ENCODE results near the gene SSH3.

The SSH3 gene

DNA sequence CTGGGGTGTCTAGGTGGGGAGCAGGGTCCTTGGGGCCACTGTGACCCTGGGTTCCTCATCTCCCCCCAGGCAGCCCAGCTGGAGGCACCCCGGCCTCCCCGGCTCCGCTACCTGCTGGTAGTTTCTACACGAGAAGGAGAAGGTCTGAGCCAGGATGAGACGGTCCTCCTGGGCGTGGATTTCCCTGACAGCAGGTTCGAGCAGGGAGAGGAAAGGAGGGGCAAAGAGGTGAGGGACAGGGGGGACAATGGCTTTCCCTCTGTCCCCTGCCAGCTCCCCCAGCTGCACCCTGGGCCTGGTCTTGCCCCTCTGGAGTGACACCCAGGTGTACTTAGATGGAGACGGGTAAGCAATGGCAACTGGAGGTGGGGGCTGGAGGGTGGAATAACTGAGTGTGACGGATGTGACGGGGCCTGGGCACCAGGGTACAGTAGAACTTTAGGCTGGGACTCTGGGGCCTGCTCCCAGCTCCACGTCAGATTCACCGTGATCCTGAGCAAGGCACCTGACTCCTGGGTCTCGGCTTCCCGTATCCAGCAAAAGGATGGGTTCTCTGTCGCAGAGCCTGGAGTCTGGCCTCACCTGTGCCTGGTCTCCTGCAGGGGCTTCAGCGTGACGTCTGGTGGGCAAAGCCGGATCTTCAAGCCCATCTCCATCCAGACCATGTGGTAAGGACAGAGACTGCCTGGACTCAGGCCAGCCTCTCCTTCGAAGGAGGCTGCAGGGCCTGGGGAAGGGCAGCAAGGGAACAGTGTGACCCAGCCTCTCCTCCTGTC lies 3.6 kb downstream of the SSH3 start:
- peak in 5 of 10 donors; percentile 3 to 80 (median 22) for DNase-seq
- intact Hi-C loops (cut with DNase I), result no loop called here

DNA sequence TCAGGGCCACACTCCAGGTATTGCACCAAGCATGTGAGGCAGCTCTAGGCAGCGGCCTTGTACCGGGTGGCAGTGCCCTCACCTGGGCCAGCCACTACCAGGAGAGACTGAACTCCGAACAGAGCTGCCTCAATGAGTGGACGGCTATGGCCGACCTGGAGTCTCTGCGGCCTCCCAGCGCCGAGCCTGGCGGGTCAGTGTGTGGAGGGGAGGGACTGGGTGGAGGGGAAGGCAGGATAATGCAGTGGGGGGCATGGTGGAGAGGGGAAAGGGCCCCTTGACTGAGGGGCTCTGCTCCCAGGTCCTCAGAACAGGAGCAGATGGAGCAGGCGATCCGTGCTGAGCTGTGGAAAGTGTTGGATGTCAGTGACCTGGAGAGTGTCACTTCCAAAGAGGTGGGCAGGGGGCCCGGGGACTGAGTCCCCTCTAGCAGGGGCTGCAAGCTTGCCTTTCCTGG lies 4.2 kb downstream of the SSH3 start:
- intact Hi-C loops (cut with DNase I), result no loop called here

DNA sequence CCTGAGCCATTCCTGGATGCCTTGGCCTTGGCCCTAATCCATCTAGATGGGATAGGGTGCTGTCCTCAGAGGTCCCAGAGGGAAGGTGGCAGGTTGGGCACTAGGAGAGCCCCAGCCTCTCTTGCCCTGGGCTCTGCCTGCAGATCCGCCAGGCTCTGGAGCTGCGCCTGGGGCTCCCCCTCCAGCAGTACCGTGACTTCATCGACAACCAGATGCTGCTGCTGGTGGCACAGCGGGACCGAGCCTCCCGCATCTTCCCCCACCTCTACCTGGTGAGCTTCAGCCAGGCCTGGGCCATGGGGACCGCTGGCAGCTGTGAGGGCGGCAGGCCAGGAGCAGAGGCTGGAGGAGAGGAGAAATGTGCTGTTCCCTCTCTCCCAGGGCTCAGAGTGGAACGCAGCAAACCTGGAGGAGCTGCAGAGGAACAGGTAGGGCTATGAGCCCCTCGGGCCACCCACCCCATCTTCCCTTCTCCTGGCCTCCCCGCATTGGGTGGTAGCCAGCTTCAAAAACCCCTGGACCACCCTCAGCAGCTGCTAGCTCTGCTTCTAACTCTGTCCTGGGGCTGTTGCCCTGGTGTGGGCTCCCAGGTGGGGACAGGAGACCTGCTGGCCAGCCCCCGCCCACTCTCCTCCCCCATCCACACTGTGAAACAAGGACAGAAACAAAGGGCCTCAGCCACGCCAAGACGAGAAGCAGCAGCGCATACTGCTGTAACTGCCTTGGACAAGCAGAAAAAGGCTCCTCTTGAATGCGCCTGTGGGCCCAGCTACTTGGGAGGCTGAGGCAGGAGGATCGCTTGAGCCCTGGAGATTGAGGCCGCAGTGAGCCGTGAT lies 4.9 kb downstream of the SSH3 start:
- peak in 3 of 10 donors; percentile 2 to 64 (median 19) for DNase-seq
- intact Hi-C loops (cut with DNase I), result no loop called here

More for the DNA sequence above, 4.2 kb downstream of the SSH3 start:
- DNase-seq, result peak in 2 of 10 donors; percentile 13 to 66

DNA sequence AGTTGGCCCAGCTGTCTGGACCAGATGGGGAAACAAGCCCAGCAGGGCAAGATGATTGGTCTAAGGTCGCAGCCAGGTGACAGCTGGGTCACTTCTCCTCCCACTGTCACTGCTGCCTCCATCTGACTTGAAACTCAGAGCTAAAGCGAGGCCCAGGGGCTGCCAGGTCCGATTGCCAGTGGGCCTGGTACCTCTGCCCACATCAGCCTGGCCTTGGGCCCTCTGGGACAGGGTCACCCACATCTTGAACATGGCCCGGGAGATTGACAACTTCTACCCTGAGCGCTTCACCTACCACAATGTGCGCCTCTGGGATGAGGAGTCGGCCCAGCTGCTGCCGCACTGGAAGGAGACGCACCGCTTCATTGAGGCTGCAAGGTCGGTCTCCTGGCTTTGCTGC lies 5.8 kb downstream of the SSH3 start:
- DNase-seq, result peak in 2 of 10 donors; percentile 17 to 46
- intact Hi-C loops (cut with DNase I), result no loop called here

DNA sequence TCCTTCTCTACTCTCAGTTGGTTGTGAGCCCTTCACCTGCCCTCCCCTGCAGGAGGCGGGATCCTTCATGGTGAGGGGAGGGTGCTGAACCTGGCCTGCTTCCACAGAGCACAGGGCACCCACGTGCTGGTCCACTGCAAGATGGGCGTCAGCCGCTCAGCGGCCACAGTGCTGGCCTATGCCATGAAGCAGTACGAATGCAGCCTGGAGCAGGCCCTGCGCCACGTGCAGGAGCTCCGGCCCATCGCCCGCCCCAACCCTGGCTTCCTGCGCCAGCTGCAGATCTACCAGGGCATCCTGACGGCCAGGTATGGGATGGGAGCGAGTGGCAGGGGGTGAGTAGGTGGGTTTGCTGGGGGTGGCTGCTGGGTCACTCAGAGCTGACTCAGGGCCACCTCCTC lies 6.3 kb downstream of the SSH3 start:
- DNase-seq, result peak in 3 of 10 donors; percentile 3 to 72 (median 68)
- intact Hi-C loops (cut with DNase I), result no loop called here

DNA sequence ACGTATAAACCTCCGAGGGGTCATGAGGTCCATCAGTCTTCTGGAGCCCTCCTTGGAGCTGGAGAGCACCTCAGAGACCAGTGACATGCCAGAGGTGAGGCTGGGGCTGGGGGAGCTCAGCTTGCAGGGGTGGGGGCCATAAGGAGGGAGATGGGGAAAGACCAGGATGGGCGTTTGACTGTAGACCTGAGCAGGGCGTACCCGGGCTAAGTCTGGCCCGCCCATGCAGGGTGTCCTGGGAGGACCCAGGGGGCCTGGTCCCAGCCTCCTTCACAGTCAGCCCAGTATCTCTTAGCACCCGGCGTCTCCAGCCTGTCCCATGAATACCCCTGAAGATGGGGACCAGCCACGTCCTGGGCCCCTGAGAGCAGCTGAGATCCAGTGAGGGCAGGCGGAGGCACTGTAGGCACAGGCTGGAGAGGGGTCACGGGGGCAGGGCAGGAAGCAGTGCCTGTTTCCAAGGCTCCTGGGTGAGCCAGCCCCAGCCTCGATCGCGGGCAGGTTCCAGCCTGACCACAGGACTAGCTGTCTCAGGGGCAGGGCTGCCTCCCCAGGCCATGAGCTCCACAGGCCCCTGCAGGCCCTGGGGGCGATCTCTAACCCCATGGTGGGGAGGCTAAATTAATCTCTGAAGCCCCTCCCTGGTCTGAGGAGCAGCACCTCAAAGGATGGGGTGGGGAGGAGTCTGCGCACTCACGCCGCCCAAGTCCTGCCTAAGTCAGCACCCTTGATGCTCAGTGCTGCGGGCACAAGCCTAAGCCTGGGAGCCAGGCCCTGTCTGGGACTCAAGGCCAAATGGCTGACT lies 7.1 kb downstream of the SSH3 start:
- DNase-seq, result peak in 3 of 10 donors; percentile 3 to 55 (median 48)
- intact Hi-C loops (cut with DNase I), result no loop called here

DNA sequence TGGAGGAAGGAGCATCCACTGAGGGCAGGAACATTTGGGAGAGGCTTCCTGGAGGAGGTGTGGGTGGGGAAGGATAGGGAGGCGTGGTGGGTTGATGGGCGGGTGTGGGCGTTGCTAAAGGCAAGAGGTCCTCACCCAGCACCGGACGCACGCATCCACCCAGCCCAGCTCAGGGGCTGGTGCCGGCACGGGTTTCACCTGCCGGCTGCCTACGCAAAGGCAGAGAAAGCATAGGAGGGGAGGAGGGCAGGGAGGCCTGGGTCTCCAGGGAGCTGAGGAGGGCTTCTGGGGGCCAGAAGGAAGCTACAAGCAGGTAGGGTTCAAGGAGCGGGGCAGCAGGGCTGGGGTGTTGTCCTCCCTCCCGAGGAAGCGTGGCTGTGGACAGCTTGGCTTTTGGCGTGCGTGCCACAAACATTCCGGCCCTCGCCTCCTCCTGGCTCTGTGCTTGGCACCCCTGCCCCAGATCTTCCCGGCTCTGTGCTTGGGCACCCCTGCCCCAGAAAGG lies 7.8 kb downstream of the SSH3 start:
- DNase-seq, result peak in 3 of 10 donors; percentile 27 to 77 (median 77)
- intact Hi-C loops (cut with DNase I), result no loop called here

DNA sequence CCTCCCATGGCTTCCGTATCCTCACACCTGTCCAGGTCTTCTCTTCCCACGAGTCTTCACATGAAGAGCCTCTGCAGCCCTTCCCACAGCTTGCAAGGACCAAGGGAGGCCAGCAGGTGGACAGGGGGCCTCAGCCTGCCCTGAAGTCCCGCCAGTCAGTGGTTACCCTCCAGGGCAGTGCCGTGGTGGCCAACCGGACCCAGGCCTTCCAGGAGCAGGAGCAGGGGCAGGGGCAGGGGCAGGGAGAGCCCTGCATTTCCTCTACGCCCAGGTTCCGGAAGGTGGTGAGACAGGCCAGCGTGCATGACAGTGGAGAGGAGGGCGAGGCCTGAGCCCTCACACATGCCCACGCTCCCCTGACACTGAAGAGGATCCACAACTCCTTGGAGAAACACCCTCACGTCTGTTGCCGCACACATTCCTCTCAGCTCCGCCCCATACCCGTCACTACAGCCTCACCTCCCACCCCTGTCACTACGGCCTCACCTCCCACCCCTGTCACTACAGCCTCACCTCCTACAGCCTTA lies 8.3 kb downstream of the SSH3 start:
- intact Hi-C loops (cut with DNase I), result no loop called here
- peak in 2 of 10 donors; percentile 37 to 53 for DNase-seq

DNA sequence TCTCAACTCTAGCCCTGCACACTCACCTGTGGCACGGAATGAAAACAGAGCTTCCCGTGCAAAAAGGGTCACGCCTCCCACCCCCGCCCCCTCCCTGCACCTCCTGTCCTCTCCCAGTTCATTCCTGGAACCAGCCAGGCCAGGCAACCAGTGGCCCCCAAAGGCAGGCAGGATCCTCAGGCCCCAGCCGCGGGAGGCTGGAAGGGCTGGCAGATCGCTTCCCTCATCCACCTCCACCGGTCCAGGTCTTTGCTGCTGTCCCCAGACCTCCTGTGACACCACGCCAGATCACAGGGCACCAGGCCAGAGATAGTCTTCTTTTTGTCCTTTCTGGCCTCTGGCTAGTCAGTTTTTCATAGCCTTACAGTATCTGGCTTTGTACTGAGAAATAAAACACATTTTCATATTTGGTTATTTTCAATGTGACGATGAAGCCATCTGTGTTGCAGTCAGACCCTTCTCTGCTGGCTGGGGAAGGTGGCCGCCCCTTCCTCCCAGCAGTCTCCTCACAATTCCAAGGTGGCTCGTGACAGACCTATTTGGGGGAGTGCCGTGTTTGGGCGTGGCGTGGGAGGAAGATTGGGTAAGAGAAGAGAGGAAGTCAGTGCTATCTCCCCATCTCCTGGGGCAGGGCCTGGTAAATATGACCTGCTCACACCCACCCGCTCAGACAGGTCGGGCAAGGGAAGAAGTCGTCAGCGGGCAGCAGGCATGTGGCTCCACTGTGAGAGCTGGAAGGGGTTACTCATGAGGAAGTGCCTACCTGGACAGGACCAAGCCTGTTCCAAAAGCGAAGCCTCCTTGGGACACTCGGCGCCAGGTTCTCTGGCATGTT lies 9.1 kb downstream of the SSH3 start:
- intact Hi-C loops (cut with DNase I), result no loop called here
- peak in 2 of 10 donors; percentile 44 to 67 for DNase-seq

DNA sequence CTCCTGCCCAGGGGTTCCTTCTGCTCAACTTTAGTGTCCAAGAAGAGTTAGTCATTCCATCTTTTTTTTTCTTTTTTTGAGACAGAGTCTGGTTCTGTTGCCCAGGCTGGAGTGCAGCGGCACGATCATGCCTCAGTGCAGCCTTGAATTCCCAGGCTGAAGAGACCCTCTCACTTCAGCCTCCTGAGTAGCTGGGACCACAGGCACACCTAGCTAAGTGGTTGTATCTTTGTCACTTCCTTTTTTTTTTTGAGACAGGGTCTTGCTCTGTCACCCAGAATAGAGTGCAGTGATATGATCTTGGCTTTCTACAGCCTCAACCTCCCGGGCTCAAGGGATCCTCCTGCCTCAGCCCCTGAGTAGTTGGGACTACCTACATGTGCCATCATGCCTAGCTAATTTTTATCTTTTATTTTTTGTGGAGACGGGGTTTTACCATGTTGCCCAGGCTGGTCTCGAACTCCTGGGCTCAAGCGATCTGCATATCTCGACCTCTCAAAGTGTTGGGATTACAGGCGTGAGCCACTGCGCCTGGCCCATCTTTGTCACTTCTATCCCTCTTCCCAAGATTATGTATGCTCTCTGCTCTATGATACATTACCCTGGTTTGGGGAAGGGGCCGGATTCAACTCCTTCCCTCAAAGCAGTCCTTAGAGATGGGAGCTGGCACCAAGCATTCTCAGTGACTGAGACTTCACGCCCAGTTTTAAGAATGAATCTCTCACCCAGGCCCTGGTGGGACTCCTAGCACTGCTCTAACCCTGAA lies 10.0 kb downstream of the SSH3 start:
- DNase-seq, result peak in 2 of 10 donors; percentile 15 to 45
- intact Hi-C loops (cut with DNase I), result no loop called here

DNA sequence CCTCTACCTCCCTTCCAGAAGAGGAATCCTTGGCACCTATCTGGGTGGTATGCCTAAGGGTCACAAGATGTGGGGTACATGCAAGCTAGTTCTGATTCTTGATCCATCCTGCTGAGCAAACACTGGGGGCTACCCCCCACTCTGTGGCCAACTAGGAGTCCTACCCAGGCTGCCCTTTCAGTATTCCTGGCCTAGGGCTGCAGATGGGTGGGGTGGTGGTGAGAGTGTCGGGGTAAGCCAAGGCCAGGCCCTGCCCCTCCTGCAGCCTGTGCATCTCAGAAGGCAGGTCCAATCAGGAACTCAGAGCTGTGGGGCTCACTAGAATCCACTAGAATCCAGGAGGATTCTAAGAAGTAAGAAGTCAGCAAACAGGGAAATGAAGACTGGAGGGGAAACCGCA lies 10.9 kb downstream of the SSH3 start:
- intact Hi-C loops (cut with DNase I), result no loop called here
- peak in 2 of 10 donors; percentile 7 to 15 for DNase-seq

DNA sequence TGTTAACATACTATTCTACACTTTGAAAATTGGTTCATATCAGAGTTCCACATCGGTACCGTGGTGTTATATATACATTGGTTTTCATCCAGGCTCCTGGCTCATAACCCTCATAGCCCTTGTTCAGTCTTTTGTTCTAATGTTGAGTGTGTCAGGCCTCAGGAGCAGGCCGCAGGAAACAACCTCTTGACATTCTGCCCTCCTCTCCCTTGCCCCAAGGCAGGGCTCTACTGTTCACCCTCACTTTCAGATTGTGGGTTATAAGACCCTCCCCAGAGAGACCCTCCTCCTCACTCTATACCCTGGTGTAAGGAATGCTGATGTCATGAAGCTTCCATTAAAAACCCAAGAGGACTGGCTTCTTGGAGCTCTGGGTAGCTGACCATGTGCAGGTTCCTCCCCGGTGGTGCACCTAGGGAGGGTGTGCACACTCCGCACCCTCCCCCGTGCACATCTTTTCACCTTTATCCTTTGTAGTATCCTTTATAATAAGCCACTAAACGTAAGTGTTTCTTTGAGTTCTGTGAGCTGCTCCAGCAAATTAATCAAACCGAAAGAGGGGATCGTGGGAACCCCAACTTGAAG lies 12.1 kb downstream of the SSH3 start:
- intact Hi-C loops (cut with DNase I), result loop anchor here (5.0 kb wide), 1 partner anchor 233 kb away; no protein-coding TSS in a partner anchor
- DNase-seq, result peak in 1 of 10 donors; percentile 19

DNA sequence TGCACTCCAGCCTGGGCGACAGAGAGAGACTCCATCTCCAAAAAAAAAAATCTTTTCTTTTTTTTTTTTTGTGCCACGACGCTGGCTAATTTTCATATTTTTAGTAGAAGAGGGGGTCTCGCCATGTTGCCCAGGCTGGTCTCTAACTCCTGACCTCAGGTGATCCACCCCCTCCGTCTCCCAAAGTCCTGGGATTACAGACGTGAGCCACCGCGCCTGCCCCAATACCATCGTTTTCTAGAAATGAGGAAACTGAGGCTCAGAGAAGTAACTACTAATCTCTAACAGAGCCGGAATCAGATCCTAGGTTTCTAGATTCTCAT lies 13.5 kb downstream of the SSH3 start:
- no peak for DNase-seq
- intact Hi-C loops (cut with DNase I), result loop anchor here (1.0 to 5.0 kb wide), 3 partner anchors 51 to 235 kb away; partner anchors contain the start of gene GRK2

DNA sequence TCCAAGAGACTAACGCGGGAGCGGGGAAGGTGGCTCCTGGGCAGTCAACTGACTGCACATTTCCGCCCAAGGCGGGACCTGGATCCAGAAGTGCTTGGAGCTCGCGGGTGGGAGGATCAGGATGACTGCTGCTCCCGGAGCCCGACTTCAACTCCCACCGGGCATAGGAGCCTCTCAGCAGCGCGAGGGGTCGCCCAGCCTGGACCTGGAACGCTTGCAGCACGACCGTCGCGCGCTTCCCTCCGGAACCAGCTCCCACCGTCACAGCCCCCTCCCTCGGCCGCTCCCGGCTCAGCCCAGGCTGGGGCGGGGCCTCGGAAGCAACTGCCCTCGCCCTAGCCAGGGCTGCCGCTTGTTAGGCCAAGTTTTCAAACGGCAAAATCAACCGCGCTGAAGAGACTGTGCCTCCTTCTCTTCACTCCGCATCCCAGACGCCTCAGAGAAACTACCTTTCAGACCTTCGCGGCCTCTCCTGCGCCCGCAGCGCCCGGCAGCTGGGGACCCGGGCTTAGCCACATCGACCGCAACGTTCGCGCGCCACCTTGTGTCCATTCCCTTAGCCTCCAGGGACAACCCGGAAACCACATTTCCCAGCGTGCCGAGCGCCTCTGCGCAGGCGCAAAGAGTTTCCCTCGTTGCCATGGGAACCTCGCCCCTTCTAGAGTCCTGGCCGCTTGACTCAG lies 14.0 kb downstream of the SSH3 start:
- intact Hi-C loops (cut with DNase I), result loop anchor here (1.0 to 5.0 kb wide), 3 partner anchors 51 to 235 kb away; partner anchors contain the start of gene GRK2
- DNase-seq, result peak; percentile 95 to 99 (median 98)

DNA sequence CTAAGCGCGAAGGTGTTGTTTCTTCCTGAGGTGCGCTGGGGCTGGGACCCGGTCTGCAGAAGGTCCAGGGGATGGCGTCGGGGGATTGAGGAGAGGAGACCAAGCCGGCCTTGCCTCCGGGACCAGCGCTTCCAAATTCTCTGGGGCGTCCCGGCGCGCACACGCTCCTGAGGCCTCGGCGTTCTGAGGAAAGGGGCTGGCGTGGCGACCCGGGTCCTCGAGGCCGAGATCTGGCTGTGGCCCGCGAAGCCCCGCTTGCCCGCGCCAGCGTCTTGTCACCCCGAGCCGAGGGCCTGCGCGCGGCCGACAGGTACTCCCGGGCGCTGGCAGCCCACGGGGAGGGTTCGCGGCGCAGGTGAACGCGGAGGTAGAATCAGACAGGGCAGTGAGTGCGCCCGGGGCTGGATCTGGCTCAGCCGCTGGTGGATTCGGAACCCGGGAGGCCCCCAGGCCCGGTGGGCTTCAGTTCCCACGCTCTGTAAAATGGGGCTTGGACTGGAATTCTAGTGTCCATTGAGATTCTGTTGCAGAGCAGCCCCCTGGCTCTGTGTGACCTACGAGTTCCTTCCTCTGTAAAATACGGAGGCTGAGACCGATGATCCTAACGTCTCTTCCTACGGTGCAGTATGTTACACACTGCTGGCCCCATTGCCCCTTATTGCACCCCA lies 14.7 kb downstream of the SSH3 start:
- intact Hi-C loops (cut with DNase I), result loop anchor here (1.0 to 5.0 kb wide), 3 partner anchors 52 to 236 kb away; partner anchors contain the start of gene GRK2
- DNase-seq, result peak in 1 of 10 donors; percentile 79

DNA sequence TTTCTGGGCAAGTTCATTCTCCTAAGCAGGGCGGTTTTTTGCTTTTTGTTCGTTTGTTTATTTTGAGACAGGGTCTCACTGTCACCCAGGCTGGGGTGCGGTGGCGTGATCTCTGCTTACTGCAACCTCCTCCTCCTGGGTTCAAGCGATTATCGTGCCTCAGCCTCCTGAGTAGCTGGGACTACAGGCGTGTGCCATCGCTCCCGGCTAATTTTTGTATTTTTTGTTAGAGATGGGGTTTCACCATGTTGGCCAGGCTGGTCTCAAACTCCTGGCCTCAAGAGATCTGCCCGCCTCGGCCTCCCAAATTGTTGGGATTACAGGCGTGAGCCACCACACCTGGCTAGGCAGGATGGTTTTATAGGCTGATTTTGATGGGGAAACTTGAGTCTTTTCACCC lies 15.5 kb downstream of the SSH3 start:
- peak in 2 of 10 donors; percentile 39 to 40 for DNase-seq
- intact Hi-C loops (cut with DNase I), result loop anchor here (5.0 kb wide), 1 partner anchor 237 kb away; no protein-coding TSS in a partner anchor

Data from posterior cingulate gyrus (tissue), 11 donors.